ENCODE results near the gene REPS1.
"Not testable (repeated sequence)": the region's sequence is repeated elsewhere in the genome, so short reads cannot be mapped to it uniquely, and the experiment has no call there.

REPS1 gene

GRCh38 chr6:138987643-138988468, at the start of gene REPS1:
Gene REPS1 (minus strand): TSS chr6:138988253. CDS start chr6:138987682, 571 bp downstream.
- DNase-seq (ENCODE audit: extremely low read depth in 1 of 2, low read depth in 1 of 2): peak; percentile 70 to 88

GRCh38 chr6:139037490-139037889, 49.4 kb upstream of the REPS1 start:
- DNase-seq (ENCODE audit: extremely low read depth in 1 of 2, low read depth in 1 of 2): no peak

GRCh38 chr6:139030228-139030963, 42.3 kb upstream of the REPS1 start:
- DNase-seq (ENCODE audit: extremely low read depth in 1 of 2, low read depth in 1 of 2): no peak

GRCh38 chr6:139029470-139030227, 41.6 kb upstream of the REPS1 start:
- no peak for DNase-seq (ENCODE audit: extremely low read depth in 1 of 2, low read depth in 1 of 2)

GRCh38 chr6:139028658-139029469, 40.8 kb upstream of the REPS1 start, which contains the start of gene ABRACL:
Gene ABRACL (plus strand): TSS chr6:139028745. CDS start chr6:139034161, 5,416 bp downstream.
- DNase-seq (ENCODE audit: extremely low read depth in 1 of 2, low read depth in 1 of 2): peak; percentile 31 to 53

GRCh38 chr6:139028215-139028657, 40.2 kb upstream of the REPS1 start:
- no peak for DNase-seq (ENCODE audit: extremely low read depth in 1 of 2, low read depth in 1 of 2)

GRCh38 chr6:139027620-139028182, 39.6 kb upstream of the REPS1 start:
- DNase-seq (ENCODE audit: extremely low read depth in 1 of 2, low read depth in 1 of 2): no peak

GRCh38 chr6:139025416-139025815, 37.4 kb upstream of the REPS1 start:
- DNase-seq (ENCODE audit: extremely low read depth in 1 of 2, low read depth in 1 of 2): not testable (repeated sequence)

GRCh38 chr6:139020689-139021088, 32.6 kb upstream of the REPS1 start:
- no peak for DNase-seq (ENCODE audit: extremely low read depth in 1 of 2, low read depth in 1 of 2)

GRCh38 chr6:139019722-139020121, 31.7 kb upstream of the REPS1 start:
- DNase-seq (ENCODE audit: extremely low read depth in 1 of 2, low read depth in 1 of 2): no peak

- no peak for DNase-seq (ENCODE audit: extremely low read depth in 1 of 2, low read depth in 1 of 2)
These were observed 29.2 kb upstream of the REPS1 start for GRCh38 chr6:139017227-139017626.

- no peak for DNase-seq (ENCODE audit: extremely low read depth in 1 of 2, low read depth in 1 of 2)
These were observed 28.5 kb upstream of the REPS1 start for GRCh38 chr6:139016337-139017213.

GRCh38 chr6:139014945-139015344, 26.9 kb upstream of the REPS1 start:
- no peak for DNase-seq (ENCODE audit: extremely low read depth in 1 of 2, low read depth in 1 of 2)

- DNase-seq (ENCODE audit: extremely low read depth in 1 of 2, low read depth in 1 of 2): no peak
These were observed 25.2 kb upstream of the REPS1 start for GRCh38 chr6:139013185-139013800.

GRCh38 chr6:139011980-139012379, 23.9 kb upstream of the REPS1 start:
- DNase-seq (ENCODE audit: extremely low read depth in 1 of 2, low read depth in 1 of 2): no peak

- no peak for DNase-seq (ENCODE audit: extremely low read depth in 1 of 2, low read depth in 1 of 2)
These were observed 22.6 kb upstream of the REPS1 start for GRCh38 chr6:139010674-139011073.

GRCh38 chr6:139008117-139008516, 20.1 kb upstream of the REPS1 start:
- no peak for DNase-seq (ENCODE audit: extremely low read depth in 1 of 2, low read depth in 1 of 2)

- no peak for DNase-seq (ENCODE audit: extremely low read depth in 1 of 2, low read depth in 1 of 2)
These were observed 19.4 kb upstream of the REPS1 start for GRCh38 chr6:139007428-139007827.

- no peak for DNase-seq (ENCODE audit: extremely low read depth in 1 of 2, low read depth in 1 of 2)
These were observed 18.4 kb upstream of the REPS1 start for GRCh38 chr6:139006477-139006876.

Measured in activated CD8-positive, alpha-beta memory T cell treated with anti-CD3 and anti-CD28 coated beads for 1 hour (primary cell).